Erythroblast (primary cell): ENCODE results near the gene FOXP1.

Source experiments
- GATA1 ChIP-seq: IDR thresholded peaks from 2 replicates; pipeline ENCODE4 v1.6.1; 2011; ENCODE audit warnings: low read depth, mild to moderate bottlenecking, control low read depth, low read length, moderate library complexity
- POLR2A ChIP-seq: IDR thresholded peaks from 2 replicates; pipeline ENCODE4 v1.6.1; 2011; ENCODE audit warnings: mild to moderate bottlenecking, low read length

DNA sequence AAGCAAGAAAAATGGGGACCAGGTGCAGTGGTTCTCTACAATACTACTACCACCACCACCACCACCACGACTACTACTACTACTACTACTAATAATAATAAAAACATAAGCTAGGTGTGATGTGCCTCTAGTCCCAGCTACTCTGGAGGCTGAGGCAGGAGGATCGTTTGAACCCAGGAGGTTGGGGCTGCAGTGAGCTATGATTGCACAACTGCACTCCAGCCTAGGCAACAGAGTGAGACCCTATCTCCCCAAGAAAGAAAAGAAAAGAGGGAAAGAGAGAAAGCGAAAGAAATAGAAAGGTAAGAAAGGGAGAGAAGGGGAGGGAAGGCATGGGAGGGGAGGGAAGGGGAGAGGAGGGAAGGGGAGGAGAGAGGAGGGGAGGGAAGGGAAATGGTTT lies 350.6 kb downstream of the FOXP1 start:
- TF ChIP-seq POLR2A = no peak
- no peak for TF ChIP-seq GATA1
